ENCODE measurements around the gene SMOC1.

Gene SMOC1

DNA sequence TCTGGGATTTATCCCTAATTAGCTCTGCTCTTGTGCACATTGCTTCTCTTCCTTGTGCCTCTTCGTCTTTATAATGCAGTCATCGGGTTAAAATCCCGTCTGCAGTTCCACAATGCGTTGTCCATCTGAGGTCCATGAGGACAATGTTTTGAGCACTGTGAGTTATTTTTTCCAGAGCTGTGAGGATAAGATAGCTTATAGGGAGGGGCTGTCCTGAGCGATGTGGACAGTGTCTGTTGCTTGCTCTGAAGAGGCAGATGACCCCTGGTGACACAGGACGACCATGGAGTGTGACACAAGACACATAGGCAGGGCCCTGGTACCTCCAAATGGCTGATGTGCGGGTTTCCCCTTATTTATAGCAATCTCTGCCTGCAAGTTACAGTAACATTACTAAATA, 132.5 kb downstream of the SMOC1 start:
- Histone ChIP-seq H3K9ac (ENCODE audit: low read depth, low read length) (no peak overlapping the region), H3K9me3 (ENCODE audit: control insufficient read depth, insufficient read depth, low read length) (no peaks in the 10 kb centered on the region), H3K27ac (ENCODE audit: low read depth, low read length) (no peak overlapping the region), H3K4me1 (ENCODE audit: control insufficient read depth, insufficient read depth, low read length) (peaks cover 7% of the 10 kb centered on the region), H3K4me3 (ENCODE audit: low read depth, low read length) (no peak overlapping the region), H3K27me3 (ENCODE audit: control insufficient read depth, insufficient read depth, low read length) (no peaks in the 10 kb centered on the region), H3K36me3 (ENCODE audit: control insufficient read depth, insufficient read depth, low read length) (no peaks in the 10 kb centered on the region)

DNA sequence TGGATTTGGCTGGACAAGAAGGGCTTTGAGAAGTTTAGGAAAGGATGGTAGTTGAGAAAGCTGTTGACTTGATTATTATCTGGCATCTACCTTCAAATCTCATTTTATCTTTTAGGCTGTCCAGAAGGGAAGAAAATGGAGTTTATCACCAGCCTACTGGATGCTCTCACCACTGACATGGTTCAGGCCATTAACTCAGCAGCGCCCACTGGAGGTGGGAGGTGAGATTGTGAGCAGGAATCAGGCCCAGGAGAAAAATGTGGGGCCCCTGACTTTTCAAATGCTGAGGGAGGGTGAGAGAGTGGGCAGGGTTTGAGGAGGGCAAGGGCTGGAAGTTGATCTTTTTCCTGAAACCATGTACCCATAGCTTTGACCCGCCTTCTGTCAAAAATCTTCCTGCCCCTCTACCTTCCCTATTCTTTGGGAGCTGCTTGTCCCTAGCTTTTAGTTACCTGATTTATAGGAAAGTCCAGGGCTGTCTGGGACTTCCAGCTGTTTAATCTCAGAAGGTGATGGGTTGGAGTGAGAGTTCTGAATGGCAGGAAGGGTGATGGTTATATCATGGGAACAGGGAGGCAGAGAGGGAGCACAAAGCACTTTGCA, 134.2 kb downstream of the SMOC1 start:
- Histone ChIP-seq H3K9me3 (ENCODE audit: control insufficient read depth, insufficient read depth, low read length) (no peaks in the 10 kb centered on the region), H3K9ac (ENCODE audit: low read depth, low read length) (no peak overlapping the region), H3K36me3 (ENCODE audit: control insufficient read depth, insufficient read depth, low read length) (no peaks in the 10 kb centered on the region), H3K4me1 (ENCODE audit: control insufficient read depth, insufficient read depth, low read length) (peaks cover 6% of the 10 kb centered on the region), H3K27me3 (ENCODE audit: control insufficient read depth, insufficient read depth, low read length) (no peaks in the 10 kb centered on the region), H3K27ac (ENCODE audit: low read depth, low read length) (no peak overlapping the region), H3K4me3 (ENCODE audit: low read depth, low read length) (no peak overlapping the region)

DNA sequence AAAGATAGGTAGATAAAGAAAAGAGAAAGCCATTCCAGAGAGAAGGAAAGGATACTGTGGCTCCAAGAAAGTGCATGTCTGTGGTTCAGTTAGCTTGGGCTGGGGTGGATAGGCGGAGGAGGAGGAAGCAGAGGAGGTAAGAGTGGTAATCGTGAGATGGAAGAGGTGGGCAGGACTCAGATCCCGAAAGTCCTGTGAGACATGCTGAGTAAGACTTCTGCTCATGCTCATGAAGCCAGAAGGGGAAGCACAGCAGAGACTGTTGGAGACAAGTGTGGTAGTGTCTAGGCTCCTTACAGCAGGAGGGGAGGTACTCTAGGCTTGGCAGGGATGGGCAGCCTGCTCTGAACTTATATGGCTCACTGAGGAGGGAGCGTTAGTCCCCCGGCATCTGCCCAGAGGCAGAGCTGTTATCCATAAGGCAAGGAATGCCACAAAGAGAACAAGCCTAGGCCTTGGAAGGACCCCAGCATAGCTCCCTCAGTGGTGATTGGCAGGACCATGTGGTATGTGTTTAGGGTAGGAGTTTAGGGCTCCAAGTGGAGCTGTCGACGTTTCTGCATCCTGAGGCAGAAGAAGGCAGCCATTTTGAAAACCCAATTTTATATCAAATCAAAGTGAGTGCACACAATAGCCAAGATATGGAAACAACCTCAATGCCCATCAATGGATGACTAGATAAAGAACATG, 135.3 kb downstream of the SMOC1 start:
- Histone ChIP-seq H3K36me3 (ENCODE audit: control insufficient read depth, insufficient read depth, low read length) (no peaks in the 10 kb centered on the region), H3K27ac (ENCODE audit: low read depth, low read length) (no peak overlapping the region), H3K9me3 (ENCODE audit: control insufficient read depth, insufficient read depth, low read length) (no peaks in the 10 kb centered on the region), H3K4me1 (ENCODE audit: control insufficient read depth, insufficient read depth, low read length) (no peaks in the 10 kb centered on the region), H3K27me3 (ENCODE audit: control insufficient read depth, insufficient read depth, low read length) (no peaks in the 10 kb centered on the region), H3K4me3 (ENCODE audit: low read depth, low read length) (no peak overlapping the region), H3K9ac (ENCODE audit: low read depth, low read length) (no peak overlapping the region)

DNA sequence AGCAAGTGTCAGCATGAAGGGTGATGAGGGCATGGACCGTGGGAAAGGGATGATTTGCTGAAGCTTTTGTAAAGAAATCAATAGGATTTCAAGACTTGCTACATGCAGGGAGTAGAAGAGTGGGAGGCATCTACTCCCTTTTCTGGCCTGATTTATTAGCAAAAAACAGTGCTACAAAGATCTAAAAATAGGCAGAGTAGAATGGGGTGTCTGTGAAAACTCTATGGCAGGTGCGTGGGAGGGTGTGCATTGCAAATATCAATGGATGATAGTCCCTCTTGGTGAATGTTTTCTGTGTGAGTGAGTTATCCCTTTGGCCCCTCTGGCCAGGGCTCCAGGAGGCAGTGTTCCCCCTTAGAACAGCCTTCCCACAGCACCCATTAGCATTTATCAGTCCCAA, 139.0 kb downstream of the SMOC1 start:
- Histone ChIP-seq H3K4me1 (ENCODE audit: control insufficient read depth, insufficient read depth, low read length) (no peaks in the 10 kb centered on the region), H3K27ac (ENCODE audit: low read depth, low read length) (no peak overlapping the region), H3K4me3 (ENCODE audit: low read depth, low read length) (no peak overlapping the region), H3K9me3 (ENCODE audit: control insufficient read depth, insufficient read depth, low read length) (no peaks in the 10 kb centered on the region), H3K9ac (ENCODE audit: low read depth, low read length) (no peak overlapping the region), H3K27me3 (ENCODE audit: control insufficient read depth, insufficient read depth, low read length) (no peaks in the 10 kb centered on the region), H3K36me3 (ENCODE audit: control insufficient read depth, insufficient read depth, low read length) (no peaks in the 10 kb centered on the region)

DNA sequence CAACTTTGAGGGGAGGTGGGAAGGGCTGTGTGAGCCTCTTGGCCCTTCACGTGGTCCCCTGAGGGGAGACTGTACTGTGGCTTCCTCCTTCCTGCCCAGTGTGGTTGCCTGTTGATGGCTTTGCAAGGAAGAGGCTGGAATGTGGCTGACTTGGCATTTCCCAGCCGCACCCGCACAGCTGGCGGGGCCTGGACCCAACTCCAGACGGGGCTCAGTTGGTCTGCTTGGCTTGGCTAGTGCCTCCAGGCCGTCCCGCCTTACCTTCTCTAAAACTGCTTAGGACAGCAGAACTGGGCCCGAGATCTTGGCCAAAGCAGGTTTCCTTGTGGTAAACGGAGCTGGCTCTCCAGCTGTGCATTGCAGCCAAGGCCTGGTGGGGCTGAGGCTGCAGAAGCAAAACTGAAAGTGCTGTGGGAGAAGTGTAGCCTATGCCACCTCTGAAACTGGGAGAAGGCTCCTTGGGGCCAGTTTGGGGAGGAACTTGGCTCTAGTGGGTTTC, 139.5 kb downstream of the SMOC1 start:
- Histone ChIP-seq H3K9ac (ENCODE audit: low read depth, low read length) (no peak overlapping the region), H3K9me3 (ENCODE audit: control insufficient read depth, insufficient read depth, low read length) (no peaks in the 10 kb centered on the region), H3K36me3 (ENCODE audit: control insufficient read depth, insufficient read depth, low read length) (no peaks in the 10 kb centered on the region), H3K27me3 (ENCODE audit: control insufficient read depth, insufficient read depth, low read length) (no peaks in the 10 kb centered on the region), H3K4me1 (ENCODE audit: control insufficient read depth, insufficient read depth, low read length) (no peaks in the 10 kb centered on the region), H3K4me3 (ENCODE audit: low read depth, low read length) (no peak overlapping the region), H3K27ac (ENCODE audit: low read depth, low read length) (no peak overlapping the region)

DNA sequence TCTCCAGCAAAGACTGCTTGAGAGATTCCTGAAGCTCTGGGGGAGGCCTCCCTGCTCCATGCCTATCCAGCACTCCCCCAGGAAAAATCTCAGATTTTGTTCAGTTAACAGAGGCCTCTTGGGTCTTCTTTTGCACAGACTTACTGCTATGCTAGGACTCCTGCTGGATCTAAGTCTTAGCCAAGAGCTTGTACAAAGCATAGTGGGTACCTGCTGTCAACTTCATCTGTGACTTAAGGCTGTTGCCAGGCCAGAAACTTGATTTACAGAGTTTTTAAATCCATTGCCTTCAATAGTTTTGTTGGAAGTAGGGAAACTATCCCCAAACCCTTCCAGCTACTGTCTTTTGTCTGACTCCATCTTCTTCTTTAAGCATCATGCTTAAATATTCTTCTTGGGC, 140.5 kb downstream of the SMOC1 start:
- H3K4me3 ChIP-seq (ENCODE audit: low read depth, low read length): no peak overlapping the region
- no peak overlapping the region for H3K9ac ChIP-seq (ENCODE audit: low read depth, low read length)
- H3K27ac ChIP-seq (ENCODE audit: low read depth, low read length): no peak overlapping the region
- H3K9me3 ChIP-seq (ENCODE audit: control insufficient read depth, insufficient read depth, low read length): no peaks in the 10 kb centered on the region
- no peaks in the 10 kb centered on the region for H3K36me3 ChIP-seq (ENCODE audit: control insufficient read depth, insufficient read depth, low read length)
- no peaks in the 10 kb centered on the region for H3K4me1 ChIP-seq (ENCODE audit: control insufficient read depth, insufficient read depth, low read length)
- no peaks in the 10 kb centered on the region for H3K27me3 ChIP-seq (ENCODE audit: control insufficient read depth, insufficient read depth, low read length)

DNA sequence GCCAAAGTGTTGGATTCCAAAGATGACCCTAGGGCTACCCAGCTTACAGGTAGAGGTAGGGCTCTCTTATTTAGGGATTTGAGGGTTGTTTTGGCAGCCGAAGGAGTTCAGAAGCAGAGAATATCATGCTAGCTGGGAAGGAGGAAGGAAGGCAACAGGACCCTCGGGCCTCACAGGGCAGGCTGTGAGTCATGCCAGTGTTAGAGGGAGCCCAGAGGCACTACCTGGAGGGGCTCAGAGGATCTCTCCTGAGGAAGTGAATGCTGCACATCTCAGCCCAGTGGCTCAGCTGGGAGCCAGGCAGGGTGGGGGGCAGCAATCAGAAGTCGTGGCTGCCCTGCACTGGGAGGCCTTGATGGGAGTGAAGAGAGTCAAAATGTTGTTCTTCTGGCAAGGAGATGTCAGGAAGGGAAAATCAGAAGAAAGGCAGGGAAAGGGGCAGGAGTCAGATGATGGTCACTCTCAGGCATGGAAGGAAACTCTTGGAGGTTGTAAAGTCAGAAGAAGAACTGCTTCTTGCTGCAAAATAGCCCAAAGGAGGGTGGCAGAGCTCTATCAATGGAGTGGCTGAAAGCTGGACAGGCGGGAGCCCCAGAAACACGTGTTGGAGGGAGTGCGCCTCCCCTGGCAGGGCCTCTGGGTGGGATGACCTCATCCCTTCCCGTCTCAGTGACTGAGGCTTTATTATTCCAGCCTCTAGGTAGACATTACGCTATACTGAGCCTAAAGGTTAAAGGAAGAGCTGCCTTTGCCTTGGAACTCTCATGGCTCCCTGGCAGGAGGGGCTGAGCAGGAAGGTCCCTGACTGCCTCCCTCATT, 141.3 kb downstream of the SMOC1 start:
- Histone ChIP-seq H3K27me3 (ENCODE audit: control insufficient read depth, insufficient read depth, low read length) (no peaks in the 10 kb centered on the region), H3K36me3 (ENCODE audit: control insufficient read depth, insufficient read depth, low read length) (no peaks in the 10 kb centered on the region), H3K4me1 (ENCODE audit: control insufficient read depth, insufficient read depth, low read length) (no peaks in the 10 kb centered on the region), H3K27ac (ENCODE audit: low read depth, low read length) (no peak overlapping the region), H3K9me3 (ENCODE audit: control insufficient read depth, insufficient read depth, low read length) (no peaks in the 10 kb centered on the region), H3K9ac (ENCODE audit: low read depth, low read length) (no peak overlapping the region), H3K4me3 (ENCODE audit: low read depth, low read length) (no peak overlapping the region)

DNA sequence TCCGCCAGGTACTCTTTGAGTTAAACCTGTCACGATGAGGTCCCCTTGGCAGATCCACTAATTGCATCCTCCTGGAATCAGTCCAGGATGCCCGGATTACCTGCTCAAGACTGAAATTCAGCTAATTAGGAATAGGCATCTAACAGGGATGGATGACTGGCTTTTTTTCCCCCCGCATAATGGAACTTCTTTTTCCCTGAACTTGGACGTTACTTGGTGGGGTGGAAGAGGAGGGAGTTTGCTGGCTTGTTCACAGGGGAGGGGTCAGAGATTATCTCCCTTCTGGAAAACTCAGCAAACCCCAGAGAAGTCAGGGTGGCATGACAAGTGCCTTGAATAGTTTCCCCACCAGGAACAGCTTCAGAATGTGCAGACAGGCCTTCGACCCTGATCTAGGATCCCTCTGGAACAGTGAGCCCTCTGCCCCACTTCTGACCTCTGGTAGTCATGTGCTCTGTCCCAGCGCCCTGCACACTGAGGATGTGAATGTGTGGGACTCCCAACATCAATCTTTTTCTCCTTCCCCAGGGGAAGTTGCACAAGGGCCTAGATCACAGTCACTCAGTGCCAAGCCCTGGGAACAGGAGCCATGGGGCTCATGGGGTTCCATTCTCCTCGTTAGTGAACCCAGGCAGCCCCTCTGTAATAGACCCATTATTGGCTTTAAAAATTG, 142.5 kb downstream of the SMOC1 start:
- H3K36me3 ChIP-seq (ENCODE audit: control insufficient read depth, insufficient read depth, low read length): no peaks in the 10 kb centered on the region
- no peaks in the 10 kb centered on the region for H3K4me1 ChIP-seq (ENCODE audit: control insufficient read depth, insufficient read depth, low read length)
- H3K27me3 ChIP-seq (ENCODE audit: control insufficient read depth, insufficient read depth, low read length): no peaks in the 10 kb centered on the region
- no peak overlapping the region for H3K9ac ChIP-seq (ENCODE audit: low read depth, low read length)
- H3K27ac ChIP-seq (ENCODE audit: low read depth, low read length): no peak overlapping the region
- H3K9me3 ChIP-seq (ENCODE audit: control insufficient read depth, insufficient read depth, low read length): no peaks in the 10 kb centered on the region
- H3K4me3 ChIP-seq (ENCODE audit: low read depth, low read length): no peak overlapping the region

DNA sequence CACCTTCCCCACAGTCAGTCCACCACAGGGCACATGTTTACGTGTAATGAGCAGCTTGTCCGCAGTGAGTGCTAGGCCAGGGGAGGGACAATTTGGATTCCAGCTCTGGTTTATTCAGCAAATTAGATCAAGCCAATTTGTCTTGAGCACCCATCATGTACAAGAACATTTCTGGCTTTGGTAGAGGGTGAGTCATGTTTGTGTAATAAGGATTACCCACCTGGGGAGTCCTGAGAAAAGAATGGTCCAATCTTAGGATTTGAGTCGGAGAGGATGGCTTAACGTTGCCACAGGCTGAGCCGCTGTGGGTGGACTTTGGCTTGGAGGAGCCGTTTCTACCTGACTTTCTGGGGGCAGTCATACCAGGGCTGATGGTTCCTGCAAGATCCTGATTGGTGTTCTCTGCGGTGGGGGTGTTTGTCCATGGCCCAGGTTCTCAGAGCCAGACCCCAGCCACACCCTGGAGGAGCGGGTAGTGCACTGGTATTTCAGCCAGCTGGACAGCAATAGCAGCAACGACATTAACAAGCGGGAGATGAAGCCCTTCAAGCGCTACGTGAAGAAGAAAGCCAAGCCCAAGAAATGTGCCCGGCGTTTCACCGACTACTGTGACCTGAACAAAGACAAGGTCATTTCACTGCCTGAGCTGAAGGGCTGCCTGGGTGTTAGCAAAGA, 143.7 kb downstream of the SMOC1 start:
- no peaks in the 10 kb centered on the region for H3K27me3 ChIP-seq (ENCODE audit: control insufficient read depth, insufficient read depth, low read length)
- no peak overlapping the region for H3K9ac ChIP-seq (ENCODE audit: low read depth, low read length)
- no peaks in the 10 kb centered on the region for H3K9me3 ChIP-seq (ENCODE audit: control insufficient read depth, insufficient read depth, low read length)
- H3K4me3 ChIP-seq (ENCODE audit: low read depth, low read length): no peak overlapping the region
- no peaks in the 10 kb centered on the region for H3K4me1 ChIP-seq (ENCODE audit: control insufficient read depth, insufficient read depth, low read length)
- no peak overlapping the region for H3K27ac ChIP-seq (ENCODE audit: low read depth, low read length)
- no peaks in the 10 kb centered on the region for H3K36me3 ChIP-seq (ENCODE audit: control insufficient read depth, insufficient read depth, low read length)

DNA sequence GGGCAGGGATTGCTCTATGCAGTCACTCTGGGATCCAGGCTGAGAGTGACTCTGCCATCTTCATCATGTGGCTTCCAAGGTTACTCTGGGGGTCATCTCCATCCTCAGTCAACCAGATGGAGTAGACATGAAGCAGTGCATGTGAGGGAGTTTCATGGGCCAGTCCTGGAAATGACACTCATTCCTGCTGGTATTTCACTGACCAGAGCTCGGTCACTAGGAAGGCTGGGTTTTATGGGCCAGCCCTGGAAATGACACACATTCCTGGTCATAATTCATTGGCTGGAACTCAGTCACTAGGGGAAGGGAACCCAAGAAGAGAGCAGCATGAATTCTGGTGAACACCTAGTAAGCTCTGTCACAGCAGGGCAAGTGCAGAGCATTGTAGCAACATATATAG, 144.7 kb downstream of the SMOC1 start:
- H3K9me3 ChIP-seq (ENCODE audit: control insufficient read depth, insufficient read depth, low read length): no peaks in the 10 kb centered on the region
- no peak overlapping the region for H3K4me3 ChIP-seq (ENCODE audit: low read depth, low read length)
- no peaks in the 10 kb centered on the region for H3K4me1 ChIP-seq (ENCODE audit: control insufficient read depth, insufficient read depth, low read length)
- no peak overlapping the region for H3K9ac ChIP-seq (ENCODE audit: low read depth, low read length)
- H3K27me3 ChIP-seq (ENCODE audit: control insufficient read depth, insufficient read depth, low read length): no peaks in the 10 kb centered on the region
- no peak overlapping the region for H3K27ac ChIP-seq (ENCODE audit: low read depth, low read length)
- no peaks in the 10 kb centered on the region for H3K36me3 ChIP-seq (ENCODE audit: control insufficient read depth, insufficient read depth, low read length)

Data from HUES48 (cell line).